ENCODE measurements around the gene MAT2B.

The MAT2B gene

GRCh38 chr5:163467682-163468081 lies 37.7 kb upstream of the MAT2B start:
- no peak for TF ChIP-seq REST (IDR thresholded peaks at IDR 0.05; ENCODE audit: insufficient read depth in 1 of 2, low read depth in 2 of 2, low read length in 2 of 2)
- no peak for TF ChIP-seq POLR2AphosphoS5 (IDR thresholded peaks at IDR 0.05; ENCODE audit: low read depth, low read length)
- TF ChIP-seq TAF1 (IDR thresholded peaks at IDR 0.05; ENCODE audit: borderline replicate concordance, insufficient read depth, low read length): no peak
- no peak for TF ChIP-seq FOXP2 (optimal IDR thresholded peaks at IDR 0.05; ENCODE audit: borderline replicate concordance, extremely low read depth, extremely low read length, insufficient read depth)
- TF ChIP-seq SIN3A (IDR thresholded peaks at IDR 0.05; ENCODE audit: borderline replicate concordance, insufficient read depth, low read length): no peak

GRCh38 chr5:163473635-163474243 lies 31.7 kb upstream of the MAT2B start:
- TF ChIP-seq REST (IDR thresholded peaks at IDR 0.05; ENCODE audit: insufficient read depth in 1 of 2, low read depth in 2 of 2, low read length in 2 of 2): no peak
- TF ChIP-seq TAF1 (IDR thresholded peaks at IDR 0.05; ENCODE audit: borderline replicate concordance, insufficient read depth, low read length): no peak
- no peak for TF ChIP-seq FOXP2 (optimal IDR thresholded peaks at IDR 0.05; ENCODE audit: borderline replicate concordance, extremely low read depth, extremely low read length, insufficient read depth)
- no peak for TF ChIP-seq SIN3A (IDR thresholded peaks at IDR 0.05; ENCODE audit: borderline replicate concordance, insufficient read depth, low read length)
- TF ChIP-seq POLR2AphosphoS5 (IDR thresholded peaks at IDR 0.05; ENCODE audit: low read depth, low read length): no peak

- no peak for TF ChIP-seq POLR2AphosphoS5 (IDR thresholded peaks at IDR 0.05; ENCODE audit: low read depth, low read length)
- no peak for TF ChIP-seq TAF1 (IDR thresholded peaks at IDR 0.05; ENCODE audit: borderline replicate concordance, insufficient read depth, low read length)
- TF ChIP-seq FOXP2 (optimal IDR thresholded peaks at IDR 0.05; ENCODE audit: borderline replicate concordance, extremely low read depth, extremely low read length, insufficient read depth): no peak
- no peak for TF ChIP-seq REST (IDR thresholded peaks at IDR 0.05; ENCODE audit: insufficient read depth in 1 of 2, low read depth in 2 of 2, low read length in 2 of 2)
- TF ChIP-seq SIN3A (IDR thresholded peaks at IDR 0.05; ENCODE audit: borderline replicate concordance, insufficient read depth, low read length): no peak
These were observed 30.0 kb upstream of the MAT2B start for GRCh38 chr5:163475411-163475810.

- TF ChIP-seq REST (IDR thresholded peaks at IDR 0.05; ENCODE audit: insufficient read depth in 1 of 2, low read depth in 2 of 2, low read length in 2 of 2): no peak
- no peak for TF ChIP-seq POLR2AphosphoS5 (IDR thresholded peaks at IDR 0.05; ENCODE audit: low read depth, low read length)
- TF ChIP-seq FOXP2 (optimal IDR thresholded peaks at IDR 0.05; ENCODE audit: borderline replicate concordance, extremely low read depth, extremely low read length, insufficient read depth): no peak
- no peak for TF ChIP-seq TAF1 (IDR thresholded peaks at IDR 0.05; ENCODE audit: borderline replicate concordance, insufficient read depth, low read length)
- TF ChIP-seq SIN3A (IDR thresholded peaks at IDR 0.05; ENCODE audit: borderline replicate concordance, insufficient read depth, low read length): no peak
These were observed 27.1 kb upstream of the MAT2B start for GRCh38 chr5:163478126-163478981.

Measured in PFSK-1 (cell line).